H54 (cell line): ENCODE results near the gene CCDC33.

Experiments used
- DNase-seq: peaks from one replicate; pipeline ENCODE4 v3.0.0; 2011; ENCODE audit warnings: low spot score, mixed read lengths; ENCODE audit not compliant: insufficient read length
- FAIRE-seq: peaks from 3 replicates; lab custom pipeline; 2011; peaks lifted over from hg19 to GRCh38; lab: Jason Lieb, UNC
- POLR2A ChIP-seq: IDR thresholded peaks from 2 replicates; pipeline ENCODE4 v1.6.1; 2011; ENCODE audit warnings: low read depth, mild to moderate bottlenecking, low read length

CCDC33 gene

GRCh38 chr15:74318376-74319137 is 82.4 kb downstream of the CCDC33 start:
- TF ChIP-seq POLR2A = no peak
- DNase-seq (no peak), FAIRE-seq (no peak)

DNA sequence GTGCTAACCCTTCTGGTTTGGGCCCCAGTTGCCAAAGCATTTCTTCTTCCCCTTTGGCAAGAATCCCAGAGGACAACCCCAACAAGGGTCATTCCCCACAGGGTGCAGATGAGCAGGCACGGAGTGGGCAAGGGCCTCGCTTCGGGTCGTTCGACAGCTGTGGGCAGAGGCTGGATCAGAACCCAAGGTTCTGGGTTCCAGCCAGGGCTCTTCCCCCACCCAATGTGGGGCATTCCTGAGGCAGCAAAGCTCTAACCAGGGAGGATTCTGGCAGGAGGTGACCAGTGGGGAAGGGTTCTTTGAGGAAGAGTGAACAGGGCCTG is 83.0 kb downstream of the CCDC33 start:
- FAIRE-seq = no peak
- no peak for TF ChIP-seq POLR2A

DNA sequence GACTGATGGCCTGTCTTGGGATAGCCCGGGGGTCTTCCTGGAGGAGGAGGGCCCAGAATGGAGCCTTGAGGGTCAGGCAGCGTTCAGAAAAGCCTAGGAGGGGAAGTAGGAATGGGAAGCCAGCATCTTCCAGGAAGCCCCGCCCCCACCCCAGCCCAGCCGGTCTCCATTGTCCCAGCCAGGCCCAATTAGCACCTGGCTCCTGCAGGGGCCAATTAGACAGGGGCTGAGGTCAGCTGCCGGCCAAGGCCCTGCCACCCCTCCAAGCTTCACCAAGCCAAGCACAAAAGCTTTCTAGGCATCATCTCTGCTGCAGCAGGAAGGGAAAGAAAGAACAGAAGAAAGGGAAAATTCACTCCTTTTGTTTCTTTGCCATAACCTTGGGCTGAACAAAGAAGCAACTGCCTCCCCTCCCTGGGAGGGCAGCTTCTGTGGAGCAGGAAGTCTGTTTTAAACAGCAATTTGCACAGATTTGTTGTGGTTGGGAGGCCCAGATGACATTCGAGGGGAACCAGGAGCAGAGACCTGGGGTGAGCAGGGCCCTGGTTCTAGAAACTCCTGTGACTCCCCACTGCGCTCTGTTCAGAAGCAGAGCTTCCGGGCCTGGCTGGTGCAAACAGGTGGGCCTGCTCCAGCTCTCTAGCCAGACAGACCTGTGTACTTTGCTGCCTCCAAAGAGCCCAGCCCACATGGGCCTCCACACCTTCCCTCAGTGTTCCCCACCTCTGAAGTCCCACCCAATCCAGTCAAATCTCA is 83.6 kb downstream of the CCDC33 start:
- no peak for FAIRE-seq
- no peak for DNase-seq
- TF ChIP-seq POLR2A = no peak

More for the DNA sequence above, 83.0 kb downstream of the CCDC33 start:
- DNase-seq = no peak

DNA sequence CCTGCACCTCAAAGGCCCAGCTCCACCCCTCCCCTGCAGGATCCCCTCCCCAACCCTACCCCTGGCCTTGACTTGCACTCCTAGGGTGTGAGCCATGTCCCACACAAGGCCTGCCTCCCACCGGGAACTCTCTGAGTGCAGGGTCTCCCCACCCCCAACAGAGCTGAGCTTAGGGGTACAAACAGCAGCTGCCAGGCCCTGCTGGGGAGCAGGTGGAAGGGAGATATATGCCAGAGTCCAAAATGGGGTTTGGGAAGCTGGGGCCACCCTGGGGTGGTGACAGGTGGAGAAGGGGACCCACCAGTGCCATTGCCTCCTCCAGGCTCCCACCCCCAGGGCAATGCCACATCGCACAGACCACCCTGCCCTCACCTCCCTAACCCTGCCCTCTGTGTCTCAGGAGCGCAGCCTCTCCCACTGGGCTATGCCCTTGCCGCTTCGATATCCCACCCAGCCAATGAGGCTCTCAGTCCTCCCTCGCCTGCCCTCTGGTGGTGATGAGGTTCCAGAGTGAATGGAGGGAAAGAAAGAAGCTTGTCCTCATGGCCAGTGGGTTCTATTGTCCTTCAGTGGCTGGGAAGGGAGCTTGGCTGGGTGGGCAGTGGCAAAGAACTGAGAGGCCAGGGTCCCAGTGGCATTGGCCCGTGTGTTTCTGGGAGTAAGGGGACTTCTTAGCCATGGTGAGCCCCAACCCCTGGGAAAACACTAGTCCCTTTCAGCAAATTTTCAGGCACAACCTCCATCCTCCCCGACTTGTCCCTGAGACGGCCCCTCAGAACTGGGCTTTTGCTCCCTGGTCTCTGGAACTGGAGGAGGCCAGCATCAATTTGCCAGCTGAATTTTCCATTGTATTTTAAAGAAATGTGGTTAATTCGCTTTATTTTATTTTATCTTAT is 84.5 kb downstream of the CCDC33 start:
- no peak for TF ChIP-seq POLR2A
- FAIRE-seq (no peak), DNase-seq (no peak)

DNA sequence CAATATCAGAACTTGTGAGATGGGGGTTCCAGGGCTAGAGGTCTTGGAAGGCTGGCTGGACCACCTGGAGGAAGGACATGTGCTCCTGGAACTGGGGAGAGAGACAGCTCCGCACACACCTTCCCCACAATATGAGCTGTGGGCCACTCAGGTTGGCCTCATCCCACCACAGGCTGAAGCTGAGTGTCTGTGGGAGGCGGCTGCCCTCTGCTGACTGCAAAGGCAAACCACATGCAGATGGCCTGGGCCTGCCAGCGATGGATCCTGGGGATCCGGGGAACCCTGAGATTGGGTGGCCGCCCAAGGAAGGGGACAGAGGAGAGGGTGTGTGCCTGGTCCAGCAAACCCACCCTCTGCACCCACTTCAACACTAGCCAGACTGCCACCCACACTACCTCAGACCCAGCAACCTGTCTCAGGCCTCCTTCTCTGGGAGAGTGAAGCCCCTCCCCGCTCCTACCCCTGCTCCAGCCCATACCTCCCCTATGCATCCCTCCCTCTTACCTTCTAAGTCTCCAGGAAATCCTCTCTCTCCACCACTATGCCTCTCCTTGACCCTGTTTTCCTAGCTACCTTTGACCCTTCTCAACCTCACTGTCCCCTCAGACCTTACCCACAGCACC is 86.5 kb downstream of the CCDC33 start:
- FAIRE-seq (no peak), DNase-seq (peak; percentile 65)
- TF ChIP-seq POLR2A = no peak

DNA sequence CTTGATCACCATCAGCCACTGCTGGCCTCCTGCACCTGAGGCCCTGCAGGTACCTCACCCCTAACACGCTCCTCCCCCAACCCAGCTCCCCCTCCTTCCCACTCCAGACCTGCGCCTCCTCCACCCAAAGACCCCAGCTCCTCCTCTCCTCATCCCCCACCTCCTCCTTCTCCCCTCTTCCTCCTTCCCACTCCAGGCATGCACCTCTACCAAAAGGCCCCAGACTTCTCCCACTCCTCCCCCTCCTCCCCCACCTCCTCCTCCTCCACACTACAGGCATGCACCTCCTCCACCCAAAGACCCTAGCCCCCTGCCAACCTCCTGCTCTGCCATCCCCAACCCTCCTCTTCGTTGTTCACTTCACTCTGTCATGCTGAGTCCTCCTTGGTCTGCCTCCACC is 88.6 kb downstream of the CCDC33 start:
- DNase-seq = no peak
- FAIRE-seq = no peak
- no peak for TF ChIP-seq POLR2A

- FAIRE-seq (no peak), DNase-seq (no peak)
- no peak for TF ChIP-seq POLR2A
These were observed 90.6 kb downstream of the CCDC33 start for GRCh38 chr15:74326746-74327145.

DNA sequence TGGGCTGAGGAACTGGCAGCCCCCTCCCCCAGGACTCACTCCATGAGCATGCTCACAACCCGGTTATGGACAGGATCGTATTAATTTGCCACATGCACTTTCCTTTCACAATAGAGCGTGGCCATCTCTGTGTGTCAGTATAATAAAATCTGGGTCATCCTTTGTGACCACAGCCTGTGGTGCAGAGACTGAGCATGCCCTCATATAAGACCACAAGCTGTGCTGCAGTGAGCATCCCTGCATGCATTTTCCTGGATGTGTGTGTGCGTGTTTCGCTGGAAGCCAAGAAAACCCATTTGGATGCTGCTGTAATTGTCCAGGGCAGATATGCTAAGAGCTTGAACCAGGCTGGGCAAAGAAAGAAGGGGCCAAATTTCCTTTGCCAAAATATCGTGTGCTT is 91.6 kb downstream of the CCDC33 start:
- TF ChIP-seq POLR2A = no peak
- DNase-seq (no peak), FAIRE-seq (no peak)

- no peak for FAIRE-seq
These were observed 92.4 kb downstream of the CCDC33 start for GRCh38 chr15:74328331-74329056.

DNA sequence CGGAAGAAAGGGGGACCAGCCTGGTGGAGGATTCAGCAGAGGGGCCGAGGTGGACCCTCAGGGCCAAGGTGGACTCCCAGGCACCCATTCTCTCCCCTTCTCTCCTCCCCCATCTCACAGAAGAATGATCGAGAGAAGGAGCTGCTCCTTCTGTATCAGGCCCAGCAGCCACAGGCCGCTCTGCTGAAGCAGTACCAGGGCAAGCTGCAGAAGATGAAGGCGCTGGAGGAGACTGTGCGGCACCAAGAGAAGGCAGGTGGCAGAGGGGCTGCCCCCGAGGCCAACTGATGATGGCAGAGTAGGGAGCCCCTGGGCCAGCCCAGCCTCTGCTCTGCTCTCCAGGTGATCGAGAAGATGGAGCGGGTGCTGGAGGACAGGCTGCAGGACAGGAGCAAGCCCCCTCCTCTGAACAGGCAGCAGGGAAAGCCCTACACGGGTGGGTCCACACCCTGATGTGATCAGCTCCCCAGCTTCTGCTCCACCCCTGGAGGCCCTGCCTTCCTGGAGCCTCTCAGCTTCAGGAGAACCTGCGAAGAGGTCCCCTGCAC is 94.8 kb downstream of the CCDC33 start:
- DNase-seq = no peak
- no peak for FAIRE-seq
- TF ChIP-seq POLR2A = no peak

More at GRCh38 chr15:74328331-74329056, 92.4 kb downstream of the CCDC33 start:
- no peak for DNase-seq
- TF ChIP-seq POLR2A = no peak

DNA sequence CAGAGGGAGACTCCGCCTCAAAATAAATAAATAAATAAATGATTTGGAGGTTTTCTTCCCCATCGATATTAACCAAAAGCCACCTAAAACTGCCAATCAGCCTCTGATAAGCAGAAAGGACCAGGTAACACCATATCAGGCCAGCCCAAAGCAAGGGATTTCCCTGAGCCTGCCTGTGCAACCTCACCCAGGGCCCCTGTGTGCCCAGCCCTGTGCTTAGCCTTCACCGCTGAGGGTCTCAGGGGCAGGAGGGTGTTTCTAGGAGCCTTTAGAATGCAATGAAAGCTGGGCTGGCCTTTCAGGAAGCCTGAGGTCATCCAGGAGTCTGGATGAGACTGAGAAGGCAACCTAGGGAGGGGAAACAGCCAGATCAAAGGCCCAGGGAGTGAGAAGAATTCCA is 95.9 kb downstream of the CCDC33 start:
- no peak for FAIRE-seq
- no peak for DNase-seq
- TF ChIP-seq POLR2A = no peak

- FAIRE-seq = no peak
- no peak for DNase-seq
- TF ChIP-seq POLR2A = no peak
These were observed 96.5 kb downstream of the CCDC33 start for GRCh38 chr15:74332611-74333010.
